GM18870 (cell line): ENCODE measurements around the gene SDSL.

ENCODE experiments used
- ATAC-seq: cut with Tn5 transposase; IDR thresholded peaks from one replicate; pipeline ENCODE4 v1.9.1; 2021; ENCODE audit warnings: moderate library complexity; ENCODE audit not compliant: unreplicated experiment

The SDSL gene

DNA sequence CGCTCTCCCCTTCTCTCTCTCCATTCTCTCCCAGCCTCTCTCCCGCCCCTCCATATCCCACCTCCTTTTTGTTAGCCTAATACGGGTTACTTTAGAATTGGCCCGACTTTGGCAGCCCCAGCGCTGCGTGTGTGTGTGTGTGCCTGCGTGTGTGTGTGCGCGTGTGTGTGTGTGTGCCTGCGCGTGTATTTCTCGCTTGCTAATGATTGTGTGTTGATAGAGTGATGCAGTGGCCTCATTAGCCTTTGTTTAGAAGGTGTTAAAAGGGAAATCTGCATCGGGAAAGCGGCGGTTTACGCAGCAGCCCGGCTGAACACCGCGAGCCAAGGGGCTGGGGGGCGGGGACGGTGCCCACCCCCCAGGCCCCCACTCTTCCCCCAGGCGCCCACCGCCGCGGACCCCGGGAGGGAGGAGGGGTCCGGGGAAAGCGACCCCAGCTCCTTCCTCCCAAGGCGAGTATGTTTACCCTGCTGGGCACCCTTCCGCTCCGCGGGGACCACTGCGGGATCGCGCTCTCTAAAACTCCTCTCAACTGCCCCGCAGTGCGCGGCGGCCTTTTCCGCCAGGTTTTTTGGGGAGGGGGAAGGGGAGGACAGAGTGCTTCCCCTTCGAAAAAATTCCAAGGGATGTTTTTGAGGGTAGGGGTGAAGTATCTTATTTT is 56.3 kb downstream of the SDSL start:
- no peak for ATAC-seq

- no peak for ATAC-seq
These were observed 57.0 kb downstream of the SDSL start for GRCh38 chr12:113479216-113479589.

- no peak for ATAC-seq
These were observed 57.6 kb downstream of the SDSL start for GRCh38 chr12:113479590-113480335.

DNA sequence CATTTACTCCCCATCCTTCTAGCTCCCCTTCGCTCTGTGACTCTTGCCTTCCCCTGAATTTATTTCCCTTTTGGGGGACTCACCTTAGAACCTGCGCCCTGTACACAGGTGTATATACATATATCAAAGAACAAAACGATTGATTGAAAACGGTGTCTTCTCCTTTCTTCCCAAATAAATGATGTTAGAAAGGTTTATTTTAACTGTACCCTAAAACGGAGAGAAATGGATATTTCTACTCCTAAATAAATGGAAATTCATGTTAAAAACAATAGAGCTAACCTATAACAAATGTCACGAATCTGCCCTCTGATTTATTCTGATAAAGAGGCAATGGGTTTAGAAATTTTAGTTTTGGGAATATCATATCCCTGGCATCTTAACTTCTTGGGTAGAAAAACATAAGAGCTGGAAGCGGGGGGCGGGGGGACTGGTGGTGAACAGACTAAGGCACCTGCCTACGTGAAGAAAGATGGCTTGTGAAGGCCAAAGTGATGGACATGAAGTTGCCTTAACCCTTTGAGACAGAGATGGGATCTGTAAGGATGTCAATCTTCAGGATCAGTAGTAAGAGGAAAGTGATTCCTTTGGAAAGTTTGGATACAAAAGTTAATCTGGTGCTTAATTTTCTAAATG is 58.3 kb downstream of the SDSL start:
- ATAC-seq = no peak

- no peak for ATAC-seq
These were observed 60.2 kb downstream of the SDSL start for GRCh38 chr12:113482334-113482733.

DNA sequence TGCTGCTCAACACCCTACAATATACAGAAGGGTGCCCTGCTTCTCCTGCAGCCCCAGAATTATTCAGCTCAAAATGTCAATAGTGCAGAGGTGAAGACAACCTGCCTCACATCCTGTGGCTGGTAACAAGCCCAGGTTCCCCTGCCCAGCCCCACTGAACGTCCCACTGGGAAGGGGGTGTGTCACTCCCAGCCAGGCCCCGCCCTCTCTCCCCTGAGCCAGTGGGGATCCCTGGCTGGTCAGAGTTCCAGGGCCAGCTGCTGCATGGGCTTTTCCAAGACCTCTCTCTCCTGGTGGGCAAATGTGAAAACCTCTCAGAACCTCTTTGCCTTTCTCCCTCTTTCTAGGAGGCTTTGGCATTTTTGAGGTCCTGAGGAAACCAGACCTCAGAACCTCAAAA is 63.1 kb downstream of the SDSL start:
- ATAC-seq = no peak

GRCh38 chr12:113486722-113487121 is 64.5 kb downstream of the SDSL start:
- no peak for ATAC-seq
